Measurements from ENCODE around the gene DGCR2. TPM values are rescaled to one million over a fixed set of nuclear protein-coding genes. Genes with fewer than 3 reads are reported as not detected.

DGCR2 gene
- total RNA-seq, 4 donors from 2014 or later: 44.1 to 76.5 (median 56.3) TPM

DNA sequence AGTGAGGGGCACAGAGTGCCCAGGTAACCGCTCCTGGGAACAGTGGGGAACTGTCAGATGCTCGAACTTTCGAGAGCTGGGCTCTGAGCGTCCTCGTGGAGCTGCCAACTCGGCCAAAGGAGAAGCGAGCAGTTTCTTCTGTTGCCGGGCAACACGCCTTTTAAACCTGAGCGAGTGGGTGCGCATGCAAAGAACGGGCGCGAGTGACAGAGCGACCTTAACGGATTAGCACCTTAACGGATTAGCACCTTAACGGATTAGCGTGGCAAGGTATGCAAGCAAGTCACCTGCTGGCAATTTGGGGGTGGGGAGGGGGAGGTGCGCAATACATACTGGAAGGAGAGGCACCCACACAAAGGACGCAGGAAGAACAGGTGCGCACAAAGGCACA lies 124.3 kb downstream of the DGCR2 start:
- H3K27ac ChIP-seq: no peak overlapping the region
- H3K4me3 ChIP-seq: no peak overlapping the region
- ATAC-seq: no peak
- TF ChIP-seq EP300 (IDR thresholded peaks at IDR 0.05) (no peak), POLR2A (IDR thresholded peaks at IDR 0.05) (no peak), POLR2AphosphoS5 (IDR thresholded peaks at IDR 0.05) (no peak)
- TF ChIP-seq, protein P1, sequence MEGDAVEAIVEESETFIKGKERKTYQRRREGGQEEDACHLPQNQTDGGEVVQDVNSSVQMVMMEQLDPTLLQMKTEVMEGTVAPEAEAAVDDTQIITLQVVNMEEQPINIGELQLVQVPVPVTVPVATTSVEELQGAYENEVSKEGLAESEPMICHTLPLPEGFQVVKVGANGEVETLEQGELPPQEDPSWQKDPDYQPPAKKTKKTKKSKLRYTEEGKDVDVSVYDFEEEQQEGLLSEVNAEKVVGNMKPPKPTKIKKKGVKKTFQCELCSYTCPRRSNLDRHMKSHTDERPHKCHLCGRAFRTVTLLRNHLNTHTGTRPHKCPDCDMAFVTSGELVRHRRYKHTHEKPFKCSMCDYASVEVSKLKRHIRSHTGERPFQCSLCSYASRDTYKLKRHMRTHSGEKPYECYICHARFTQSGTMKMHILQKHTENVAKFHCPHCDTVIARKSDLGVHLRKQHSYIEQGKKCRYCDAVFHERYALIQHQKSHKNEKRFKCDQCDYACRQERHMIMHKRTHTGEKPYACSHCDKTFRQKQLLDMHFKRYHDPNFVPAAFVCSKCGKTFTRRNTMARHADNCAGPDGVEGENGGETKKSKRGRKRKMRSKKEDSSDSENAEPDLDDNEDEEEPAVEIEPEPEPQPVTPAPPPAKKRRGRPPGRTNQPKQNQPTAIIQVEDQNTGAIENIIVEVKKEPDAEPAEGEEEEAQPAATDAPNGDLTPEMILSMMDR (IDR thresholded peaks at IDR 0.05): no peak
- peaks cover 79% of the 10 kb centered on the region for H3K27me3 ChIP-seq
- no peaks in the 10 kb centered on the region for H3K36me3 ChIP-seq
- H3K4me1 ChIP-seq: no peaks in the 10 kb centered on the region
- peaks cover 0 to 13% (median 0%) of the 10 kb centered on the region in 3 donors for H3K9me3 ChIP-seq
- 15% methylated on average over 4 of the region's 22 CpGs; no CpG with 5 or more reads in 1 of the 2 donors for WGBS, 2 donors (ENCODE audit: low coverage in 1 of 2)

DNA sequence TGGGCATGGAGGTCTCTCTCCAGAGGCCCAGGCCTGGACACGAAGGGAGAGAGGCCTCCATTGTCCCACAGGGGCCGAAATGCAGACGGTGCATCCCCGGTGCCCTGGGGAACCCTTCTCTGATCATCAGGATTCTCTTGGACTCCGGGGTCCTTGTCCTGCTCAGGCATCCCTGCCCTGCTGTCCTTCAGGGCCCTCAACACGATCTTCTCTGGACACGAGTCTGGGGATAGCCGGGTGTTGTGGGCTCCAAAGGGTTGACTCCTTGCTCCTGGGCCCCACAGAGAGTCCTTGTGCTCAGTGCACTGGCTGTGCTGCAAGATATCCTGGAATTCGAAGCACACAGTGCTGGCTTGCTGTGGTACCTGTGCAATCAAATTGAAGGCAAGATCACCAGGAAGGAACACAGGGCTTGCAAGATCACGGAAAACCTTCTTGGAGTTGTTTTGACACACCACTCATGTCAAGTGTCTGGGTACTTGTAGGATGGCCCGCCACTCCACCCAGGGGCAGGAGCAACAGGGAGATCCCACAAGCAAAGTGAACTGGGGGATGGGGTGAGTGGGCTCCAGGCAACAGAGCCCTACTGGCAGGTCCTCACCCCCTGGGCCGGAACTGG lies 124.8 kb downstream of the DGCR2 start:
- no peaks in the 10 kb centered on the region for H3K36me3 ChIP-seq
- H3K4me1 ChIP-seq: no peaks in the 10 kb centered on the region
- no peak overlapping the region for H3K4me3 ChIP-seq
- 91% methylated on average over 5 of the region's 12 CpGs; no CpG with 5 or more reads in 1 of the 2 donors for WGBS, 2 donors (ENCODE audit: low coverage in 1 of 2)
- peaks cover 0 to 13% (median 0%) of the 10 kb centered on the region in 3 donors for H3K9me3 ChIP-seq
- no peak for TF ChIP-seq EP300 (IDR thresholded peaks at IDR 0.05)
- TF ChIP-seq POLR2AphosphoS5 (IDR thresholded peaks at IDR 0.05): no peak
- TF ChIP-seq POLR2A (IDR thresholded peaks at IDR 0.05): no peak
- TF ChIP-seq, protein P1 (IDR thresholded peaks at IDR 0.05): no peak
- H3K27me3 ChIP-seq: peaks cover 79% of the 10 kb centered on the region
- H3K27ac ChIP-seq: no peak overlapping the region
- no peak for ATAC-seq

DNA sequence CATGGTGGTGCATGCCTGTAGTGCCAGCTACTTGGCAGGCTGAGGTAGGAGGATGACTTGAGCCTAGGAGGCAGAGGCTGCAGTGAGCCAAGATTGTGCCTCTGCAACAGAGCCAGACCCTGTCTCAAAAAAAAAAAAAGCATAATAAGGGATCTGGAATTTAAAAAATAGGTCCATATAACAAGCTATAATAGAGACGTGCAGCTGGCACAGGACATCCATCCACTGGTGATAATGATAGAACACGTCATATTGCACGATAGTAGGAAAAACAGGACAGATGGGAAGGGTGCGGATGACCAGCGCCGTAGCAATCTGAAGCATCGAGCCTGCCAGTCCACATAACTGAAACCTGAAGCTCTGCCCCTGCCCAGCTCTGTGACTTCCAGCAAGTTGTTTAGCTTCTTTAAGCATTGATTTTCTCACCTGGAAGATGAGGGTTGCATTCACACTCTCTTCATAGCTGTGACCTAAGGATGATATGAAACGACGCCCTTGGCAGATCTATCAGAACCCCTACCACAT lies 125.8 kb downstream of the DGCR2 start:
- Histone ChIP-seq H3K4me3 (no peak overlapping the region), H3K9me3 (peaks cover 0 to 13% (median 0%) of the 10 kb centered on the region in 3 donors), H3K27ac (no peak overlapping the region), H3K27me3 (peaks cover 77% of the 10 kb centered on the region), H3K4me1 (no peaks in the 10 kb centered on the region), H3K36me3 (no peaks in the 10 kb centered on the region)
- no peak for ATAC-seq
- 84 to 85% methylated on average over 4 to 9 of the region's 9 CpGs for WGBS, 2 donors (ENCODE audit: low coverage in 1 of 2)
- no peak for TF ChIP-seq POLR2AphosphoS5 (IDR thresholded peaks at IDR 0.05)
- TF ChIP-seq POLR2A (IDR thresholded peaks at IDR 0.05): no peak
- TF ChIP-seq EP300 (IDR thresholded peaks at IDR 0.05): no peak
- TF ChIP-seq, protein P1 (IDR thresholded peaks at IDR 0.05): no peak

DNA sequence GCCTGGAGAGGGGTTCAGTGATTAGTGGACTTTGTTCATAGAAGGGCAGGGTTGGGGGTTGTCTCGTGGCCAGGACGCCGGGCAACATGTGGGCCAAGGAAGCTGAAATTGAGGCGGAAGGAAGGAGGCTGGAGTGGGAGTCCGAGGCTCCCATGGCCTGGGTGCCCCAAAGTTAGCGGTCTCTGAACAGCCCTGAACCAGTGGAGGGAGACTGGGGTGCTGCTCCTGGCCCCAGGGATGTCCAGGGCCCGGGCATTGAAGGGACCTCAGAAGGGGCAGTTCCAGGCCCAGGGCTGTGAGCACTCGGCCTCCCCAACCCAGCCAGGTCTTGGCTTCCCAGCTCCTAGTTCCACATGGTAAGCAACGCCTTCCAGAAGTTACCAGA lies 126.9 kb downstream of the DGCR2 start:
- no peak for TF ChIP-seq EP300 (IDR thresholded peaks at IDR 0.05)
- no peak for TF ChIP-seq POLR2A (IDR thresholded peaks at IDR 0.05)
- TF ChIP-seq, protein P1 (IDR thresholded peaks at IDR 0.05): no peak
- TF ChIP-seq POLR2AphosphoS5 (IDR thresholded peaks at IDR 0.05): no peak
- ATAC-seq: no peak
- 63% methylated on average over 2 of the region's 9 CpGs; no CpG with 5 or more reads in 1 of the 2 donors for WGBS, 2 donors (ENCODE audit: low coverage in 1 of 2)

More for the DNA sequence above, 126.9 kb downstream of the DGCR2 start:
- no peaks in the 10 kb centered on the region for H3K36me3 ChIP-seq
- peaks cover 86% of the 10 kb centered on the region for H3K27me3 ChIP-seq
- peaks cover 0 to 11% (median 0%) of the 10 kb centered on the region in 3 donors for H3K9me3 ChIP-seq
- H3K27ac ChIP-seq: no peak overlapping the region
- H3K4me3 ChIP-seq: no peak overlapping the region
- H3K4me1 ChIP-seq: no peaks in the 10 kb centered on the region
